Kidney epithelial cell (primary cell): ENCODE results near the gene RAB6D. TPM values are rescaled to one million over a fixed set of nuclear protein-coding genes. Genes with fewer than 3 reads are reported as not detected.
"Not testable (repeated sequence)": the region's sequence is repeated elsewhere in the genome, so short reads cannot be mapped to it uniquely, and the experiment has no call there.

Experiments
- DNase-seq: peaks from one replicate; pipeline ENCODE4 v3.0.0-alpha.2; 2010; ENCODE audit warnings: low read depth
- H3K27me3 ChIP-seq: 2 replicates; pipeline ENCODE4 v1.6.0; 2011; ENCODE audit warnings: low read length; ENCODE audit not compliant: control insufficient read depth, insufficient read depth
- H3K36me3 ChIP-seq: 2 replicates; pipeline ENCODE4 v1.5.1; 2011; ENCODE audit warnings: low read length; ENCODE audit not compliant: control insufficient read depth, insufficient read depth
- H3K4me3 ChIP-seq: 2 replicates; pipeline ENCODE4 v1.5.1; 2011; ENCODE audit warnings: low read depth, mild to moderate bottlenecking, control low read depth, low read length
- CTCF ChIP-seq: IDR thresholded peaks from 2 replicates; pipeline ENCODE4 v1.5.1; 2011; ENCODE audit warnings: mild to moderate bottlenecking, moderate library complexity, low read length, control low read depth, inconsistent platforms; ENCODE audit not compliant: insufficient read depth, poor library complexity, severe bottlenecking
- total RNA-seq: library from RNA; depleted of rRNA; stranded (reverse); fragments of >200 nt; gene quantifications from 2 replicates; pipeline ENCODE4 v1.2.3, GENCODE V29; 2015

The RAB6D gene
- total RNA-seq, 1 donor from 2014 or later = 0.63 TPM

- H3K4me3 ChIP-seq = no peak overlapping the region
- no peak for TF ChIP-seq CTCF
- H3K27me3 ChIP-seq = no peaks in the 10 kb centered on the region
- DNase-seq = no peak
- H3K36me3 ChIP-seq = no peaks in the 10 kb centered on the region
These were observed 41.8 kb downstream of the RAB6D start for GRCh38 chr2:131322209-131322608.

GRCh38 chr2:131321344-131321743, 42.6 kb downstream of the RAB6D start:
- not testable (repeated sequence) for H3K27me3 ChIP-seq, H3K4me3 ChIP-seq, DNase-seq, H3K36me3 ChIP-seq

GRCh38 chr2:131311001-131311400, 53.0 kb downstream of the RAB6D start:
- H3K27me3 ChIP-seq, DNase-seq, H3K4me3 ChIP-seq, H3K36me3 ChIP-seq: not testable (repeated sequence)

Other genes starting within 250 kb of the RAB6D start
- gene POTEE, start 154.6 kb downstream of the RAB6D start, total RNA-seq = not detected in 2 replicates
- gene TUBA3D, start 112.0 kb upstream of the RAB6D start, total RNA-seq = not detected in 2 replicates
- 257 and 285 TPM in 2 replicates for gene MZT2A, start 128.2 kb upstream of the RAB6D start, total RNA-seq
- 24.2 and 33.3 TPM in 2 replicates for gene CCDC74A, start 163.7 kb upstream of the RAB6D start, total RNA-seq